HG02763 (cell line): ENCODE measurements around the gene ABCC10.

Source experiments
- ATAC-seq: cut with Tn5 transposase; IDR thresholded peaks from one replicate; pipeline ENCODE4 v1.9.1; 2021; ENCODE audit warnings: mild to moderate bottlenecking, moderate library complexity; ENCODE audit not compliant: unreplicated experiment

The ABCC10 gene

GRCh38 chr6:43468748-43469681, 41.7 kb downstream of the ABCC10 start:
- ATAC-seq, result no peak

- no peak for ATAC-seq
Observed at GRCh38 chr6:43469947-43470346, 42.6 kb downstream of the ABCC10 start.

GRCh38 chr6:43471399-43471798, 44.1 kb downstream of the ABCC10 start:
- ATAC-seq, result no peak

- ATAC-seq, result no peak
Observed at GRCh38 chr6:43472515-43472914, 45.2 kb downstream of the ABCC10 start.

GRCh38 chr6:43475516-43475915, 48.2 kb downstream of the ABCC10 start:
- ATAC-seq, result no peak

- no peak for ATAC-seq
Observed at GRCh38 chr6:43476746-43477145, 49.4 kb downstream of the ABCC10 start.

GRCh38 chr6:43477235-43478007, 50.1 kb downstream of the ABCC10 start, which contains the start of gene TJAP1:
TSS of gene TJAP1 (plus strand) at chr6:43477570. CDS start at chr6:43499002, 21,432 bp downstream.
- peak; percentile 97 for ATAC-seq

GRCh38 chr6:43478008-43478372, 50.6 kb downstream of the ABCC10 start:
- ATAC-seq, result no peak

- ATAC-seq, result no peak
Observed at GRCh38 chr6:43481075-43481474, 53.7 kb downstream of the ABCC10 start.

- no peak for ATAC-seq
Observed at GRCh38 chr6:43481591-43482236, 54.4 kb downstream of the ABCC10 start.

- ATAC-seq, result no peak
Observed at GRCh38 chr6:43488667-43489276, 61.4 kb downstream of the ABCC10 start.

GRCh38 chr6:43489277-43490072, 62.1 kb downstream of the ABCC10 start:
- ATAC-seq, result no peak

- ATAC-seq, result no peak
Observed at GRCh38 chr6:43490523-43490939, 63.2 kb downstream of the ABCC10 start.

GRCh38 chr6:43491750-43492661, 64.7 kb downstream of the ABCC10 start:
- no peak for ATAC-seq

- ATAC-seq, result no peak
Observed at GRCh38 chr6:43492673-43493072, 65.3 kb downstream of the ABCC10 start.

- ATAC-seq, result no peak
Observed at GRCh38 chr6:43493230-43493629, 65.9 kb downstream of the ABCC10 start.

GRCh38 chr6:43493833-43494232, 66.5 kb downstream of the ABCC10 start:
- no peak for ATAC-seq

GRCh38 chr6:43494321-43494720, 67.0 kb downstream of the ABCC10 start:
- ATAC-seq, result no peak

- ATAC-seq, result no peak
Observed at GRCh38 chr6:43494766-43495165, 67.4 kb downstream of the ABCC10 start.
